ENCODE data around the gene CBFB. TPM values are rescaled to one million over a fixed set of nuclear protein-coding genes. Genes with fewer than 3 reads are reported as not detected.

The CBFB gene
- total and polyA plus RNA-seq, 9 of the 15 experiments (the other 6 are each of a cell fraction or from before 2014, with no cell fraction given): 22.0 to 112 (median 66.5) TPM

- TF ChIP-seq PRPF4 (IDR thresholded peaks at IDR 0.05; ENCODE audit: insufficient read depth, low read depth, low read length, poor library complexity, severe bottlenecking) (no peak), RB1 (IDR thresholded peaks at IDR 0.05; ENCODE audit: low read depth) (peak; percentile 88), THAP7 (CRISPR knock-in tag; IDR thresholded peaks at IDR 0.05) (no peak), PCBP2 (IDR thresholded peaks at IDR 0.05; ENCODE audit: low read depth, low read length, poor library complexity, severe bottlenecking) (no peak), SETDB1 (IDR thresholded peaks at IDR 0.05; ENCODE audit: low read length) (no peak), RAD51 (IDR thresholded peaks at IDR 0.05; ENCODE audit: borderline replicate concordance, low read depth) (no peak), MAFG (tag; conservative IDR thresholded peaks at IDR 0.05) (no peak), C11orf30 (IDR thresholded peaks at IDR 0.05; ENCODE audit: low read depth) (no peak), TGIF2 (CRISPR knock-in tag; IDR thresholded peaks at IDR 0.05) (no peak), GTF3C2 (IDR thresholded peaks at IDR 0.05; ENCODE audit: borderline replicate concordance, extremely low read depth, insufficient read length) (no peak), ZBTB49 (CRISPR knock-in tag; IDR thresholded peaks at IDR 0.05; ENCODE audit: borderline replicate concordance) (no peak), FUS (optimal IDR thresholded peaks at IDR 0.05; ENCODE audit: low read depth, low read length) (no peak), NR0B1 (IDR thresholded peaks at IDR 0.05; ENCODE audit: partially characterized antibody) (no peak), TBL1XR1 (IDR thresholded peaks at IDR 0.05; ENCODE audit: low read length in 2 of 2) (no peak), KAT7 (CRISPR knock-in tag; IDR thresholded peaks at IDR 0.05; ENCODE audit: borderline replicate concordance) (no peak), ZNF511 (CRISPR knock-in tag; IDR thresholded peaks at IDR 0.05) (peak; percentile 26; the same call in 1 of the 2 replicates), NELFE (IDR thresholded peaks at IDR 0.05; ENCODE audit: insufficient read depth, insufficient read length) (no peak), PHF20 (IDR thresholded peaks at IDR 0.05; ENCODE audit: partially characterized antibody) (no peak), KHSRP (IDR thresholded peaks at IDR 0.05) (no peak), ZNF445 (CRISPR knock-in tag; IDR thresholded peaks at IDR 0.05; ENCODE audit: low read depth) (no peak)
Observed at GRCh38 chr16:67013823-67014633, 14.9 kb upstream of the CBFB start (continued).
